ENCODE measurements around the gene CDC73. TPM values are rescaled to one million over a fixed set of nuclear protein-coding genes. Genes with fewer than 3 reads are reported as not detected.

Gene CDC73
- total and polyA plus RNA-seq, 2 of the 13 experiments (the other 11 are each of a cell fraction or from before 2014, with no cell fraction given), result 20.2 to 26.3 TPM

- peak; percentile 73; the same call in 1 of the 2 replicates for TF ChIP-seq ZNF782 (CRISPR knock-in tag; IDR thresholded peaks at IDR 0.05; ENCODE audit: borderline replicate concordance)
- TF ChIP-seq AKNA (CRISPR knock-in tag; IDR thresholded peaks at IDR 0.05; ENCODE audit: borderline replicate concordance), result no peak; the same call in 1 of the 2 replicates
- no peak for TF ChIP-seq ATM (IDR thresholded peaks at IDR 0.05; ENCODE audit: borderline replicate concordance)
- TF ChIP-seq MLXIP (CRISPR knock-in tag; IDR thresholded peaks at IDR 0.05; ENCODE audit: borderline replicate concordance), result no peak
- peak; percentile 49 for TF ChIP-seq SRSF1 (optimal IDR thresholded peaks at IDR 0.05; ENCODE audit: low read depth, low read length)
- TF ChIP-seq MIXL1 (CRISPR knock-in tag; IDR thresholded peaks at IDR 0.05), result peak; percentile 86
- TF ChIP-seq EP300 (IDR thresholded peaks at IDR 0.05; ENCODE audit: low read depth in 2 of 2, low read length in 2 of 2), result peak in 1 of 2 experiments; percentile 47; a peak in 3 of 4 replicates
- peak; percentile 35; the same call in 1 of the 2 replicates for TF ChIP-seq EP300 (CRISPR knock-in tag; IDR thresholded peaks at IDR 0.05; ENCODE audit: borderline replicate concordance)
- TF ChIP-seq ONECUT2 (CRISPR knock-in tag; IDR thresholded peaks at IDR 0.05), result no peak
- peak; percentile 73; the same call in 1 of the 2 replicates for TF ChIP-seq KDM5A (IDR thresholded peaks at IDR 0.05; ENCODE audit: borderline replicate concordance, low read length)
- no peak for TF ChIP-seq GABPA (IDR thresholded peaks at IDR 0.05; ENCODE audit: low read depth, low read length)
- TF ChIP-seq GABPA (CRISPR knock-in tag; IDR thresholded peaks at IDR 0.05; ENCODE audit: low read depth), result peak; percentile 59
- peak; percentile 91 for TF ChIP-seq ZNF740 (CRISPR knock-in tag; IDR thresholded peaks at IDR 0.05)
- peak; percentile 94 for TF ChIP-seq MYPOP (CRISPR knock-in tag; IDR thresholded peaks at IDR 0.05)
- TF ChIP-seq ZNF205 (CRISPR knock-in tag; IDR thresholded peaks at IDR 0.05), result peak; percentile 88
- TF ChIP-seq AHR (CRISPR knock-in tag; IDR thresholded peaks at IDR 0.05), result peak; percentile 86; the same call in 1 of the 2 replicates
- TF ChIP-seq MAFG (CRISPR knock-in tag; IDR thresholded peaks at IDR 0.05), result 0 out of 2 replicates have a peak, but pooled peaks have one; percentile 28
Observed at GRCh38 chr1:193121616-193122593, at the start of gene CDC73 (continued).

All from HepG2 (cell line).